Mucosa of descending colon (tissue), 3 donors: ENCODE measurements around the gene GCLC. TPM values are rescaled to one million over a fixed set of nuclear protein-coding genes. Genes with fewer than 3 reads are reported as not detected.

Source experiments
- ATAC-seq: fragments of 200-7000 bp; cut with Tn5 transposase; one replicate; pipeline ENCODE4 v1.9.1; 2020; ENCODE audit warnings: mild to moderate bottlenecking, moderate library complexity
- DNase-seq, 3 donors: peaks; one replicate each; pipeline ENCODE4 v3.0.0-alpha.2; 2020
- H3K36me3 ChIP-seq: fragments of 200-600 bp; one replicate; pipeline ENCODE4 v1.8.0; 2021; ENCODE audit warnings: low read depth, mild to moderate bottlenecking
- H3K4me1 ChIP-seq: fragments of 200-600 bp; one replicate; pipeline ENCODE4 v1.8.0; 2021; ENCODE audit warnings: low read depth, mild to moderate bottlenecking
- H3K4me3 ChIP-seq: fragments of 200-600 bp; one replicate; pipeline ENCODE4 v1.8.0; 2021; ENCODE audit warnings: mild to moderate bottlenecking
- H3K9me3 ChIP-seq: fragments of 200-600 bp; one replicate; pipeline ENCODE4 v1.8.0; 2021; ENCODE audit warnings: mild to moderate bottlenecking
- intact Hi-C, 2 donors: fragments of 100-400 bp; cut with DNase I in 1 of 2; cut with micrococcal nuclease in 1 of 2; formaldehyde crosslinking; loops; one replicate each; pipeline versions ENCODE4 v1.11.0 to v1.11.1; 2022; cut with DNase I, micrococcal nuclease
- total RNA-seq, 3 donors: library from RNA; stranded (reverse); fragmentation: NEBNext Ultra II Directional in 2 of 3; extraction: Animal tissue kit (Norgen Biotek cat#: 25700) in 2 of 3; gene quantifications; one replicate each; pipeline versions ENCODE4 v1.2.1 to v1.2.4, GENCODE V29; 2021 to 2023
- TF ChIP-seq, protein P1 (sequence below): fragments of 200-600 bp; IDR thresholded peaks from one replicate; pipeline ENCODE4 v1.8.0; 2022; ENCODE audit warnings: antibody characterized with exemption, mild to moderate bottlenecking
- donor health status: DM: no; HTN: no; CAD: no; lungs with moderate emphysema.
- donor health status: DM: no; HTN: no; CAD: no.
- donor health status: DM: no; HTN: yes; CAD: no.

The GCLC gene
- total RNA-seq, 3 donors from 2014 or later: 33.1 to 67.3 (median 40.5) TPM

GRCh38 chr6:53541900-53542299, 3.0 kb downstream of the GCLC start:
- intact Hi-C loops: loop anchor here in 1 of 2 donors (5.0 kb wide), 1 partner anchor 110 kb away; no protein-coding TSS in a partner anchor
- Histone ChIP-seq H3K36me3 (no peaks in the 10 kb centered on the region), H3K4me1 (peaks cover 12% of the 10 kb centered on the region), H3K9me3 (no peaks in the 10 kb centered on the region), H3K4me3 (no peak overlapping the region)
- DNase-seq (no peak), ATAC-seq (no peak)
- TF ChIP-seq, protein P1, sequence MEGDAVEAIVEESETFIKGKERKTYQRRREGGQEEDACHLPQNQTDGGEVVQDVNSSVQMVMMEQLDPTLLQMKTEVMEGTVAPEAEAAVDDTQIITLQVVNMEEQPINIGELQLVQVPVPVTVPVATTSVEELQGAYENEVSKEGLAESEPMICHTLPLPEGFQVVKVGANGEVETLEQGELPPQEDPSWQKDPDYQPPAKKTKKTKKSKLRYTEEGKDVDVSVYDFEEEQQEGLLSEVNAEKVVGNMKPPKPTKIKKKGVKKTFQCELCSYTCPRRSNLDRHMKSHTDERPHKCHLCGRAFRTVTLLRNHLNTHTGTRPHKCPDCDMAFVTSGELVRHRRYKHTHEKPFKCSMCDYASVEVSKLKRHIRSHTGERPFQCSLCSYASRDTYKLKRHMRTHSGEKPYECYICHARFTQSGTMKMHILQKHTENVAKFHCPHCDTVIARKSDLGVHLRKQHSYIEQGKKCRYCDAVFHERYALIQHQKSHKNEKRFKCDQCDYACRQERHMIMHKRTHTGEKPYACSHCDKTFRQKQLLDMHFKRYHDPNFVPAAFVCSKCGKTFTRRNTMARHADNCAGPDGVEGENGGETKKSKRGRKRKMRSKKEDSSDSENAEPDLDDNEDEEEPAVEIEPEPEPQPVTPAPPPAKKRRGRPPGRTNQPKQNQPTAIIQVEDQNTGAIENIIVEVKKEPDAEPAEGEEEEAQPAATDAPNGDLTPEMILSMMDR: no peak

DNA sequence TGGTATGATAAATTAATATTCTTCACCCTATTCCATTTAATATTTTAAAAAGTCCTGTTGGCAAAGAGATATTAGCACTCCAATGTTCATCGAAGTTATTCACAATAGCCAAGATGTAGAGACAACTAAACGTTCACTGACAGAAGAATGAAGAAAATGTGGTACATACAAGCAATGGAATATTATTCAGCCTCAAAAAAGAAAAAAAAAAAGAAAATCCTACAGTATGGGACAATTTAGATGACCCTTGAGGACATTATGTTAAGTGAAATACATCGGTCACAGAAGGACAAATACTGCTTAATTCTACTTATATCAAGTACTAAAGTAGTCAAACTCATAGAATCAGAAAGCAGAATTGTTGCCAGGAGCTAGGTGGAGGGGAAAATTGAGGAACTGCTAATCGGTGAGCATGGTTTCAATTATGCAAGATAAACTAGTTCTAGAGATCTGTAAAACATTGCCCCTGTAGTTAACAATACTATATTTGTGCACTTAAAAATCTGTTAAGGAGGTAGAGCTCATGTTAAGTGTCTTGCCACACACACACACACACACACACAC, 4.7 kb downstream of the GCLC start:
- no peak overlapping the region for H3K4me3 ChIP-seq
- ATAC-seq: no peak
- H3K4me1 ChIP-seq: peaks cover 10% of the 10 kb centered on the region
- intact Hi-C loops: loop anchor here in 1 of 2 donors (5.0 kb wide), 1 partner anchor 112 kb away; no protein-coding TSS in a partner anchor
- no peak for DNase-seq
- no peaks in the 10 kb centered on the region for H3K36me3 ChIP-seq
- H3K9me3 ChIP-seq: no peaks in the 10 kb centered on the region
- TF ChIP-seq, protein P1: no peak

DNA sequence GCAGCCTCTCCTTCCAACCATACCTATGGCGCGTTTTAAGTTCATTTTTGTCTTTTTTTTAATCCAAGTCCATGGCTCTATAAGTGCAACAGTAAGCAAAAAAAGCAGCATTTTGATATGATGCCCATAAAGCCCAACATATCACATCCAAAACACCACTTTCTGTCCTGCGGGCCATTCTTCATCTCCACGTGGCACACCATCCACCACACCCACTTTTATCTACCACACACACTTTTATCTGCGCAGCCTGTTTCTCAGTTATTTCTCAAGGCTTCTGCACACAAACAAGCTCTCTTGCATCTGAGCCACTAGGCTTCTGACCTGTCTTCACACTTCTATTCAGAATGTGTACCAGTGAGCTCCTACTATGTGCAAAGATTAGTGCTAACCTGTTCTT, 5.3 kb downstream of the GCLC start:
- H3K4me1 ChIP-seq: peaks cover 10% of the 10 kb centered on the region

DNA sequence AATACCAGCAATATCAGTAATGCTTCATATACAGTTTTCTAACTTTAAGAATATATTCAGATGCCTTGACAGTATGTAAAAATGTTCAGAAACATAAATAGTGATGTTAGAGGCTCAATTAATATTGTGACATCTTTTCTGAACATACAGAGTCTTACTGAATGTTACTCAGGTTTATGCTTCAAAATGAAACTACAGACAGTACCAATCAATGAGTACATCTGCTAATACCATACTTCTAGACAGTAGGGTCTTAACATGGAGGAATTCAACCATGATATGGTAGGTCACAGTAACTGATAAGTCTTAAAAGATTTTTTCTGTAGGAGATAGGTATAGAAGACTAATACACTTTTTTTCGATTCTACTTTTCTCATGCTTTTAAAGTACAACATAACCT, 8.3 kb downstream of the GCLC start:
- no peaks in the 10 kb centered on the region for H3K36me3 ChIP-seq
- no peaks in the 10 kb centered on the region for H3K9me3 ChIP-seq
- TF ChIP-seq, protein P1: no peak
- intact Hi-C loops: no loop called here
- no peaks in the 10 kb centered on the region for H3K4me1 ChIP-seq
- H3K4me3 ChIP-seq: no peak overlapping the region
- no peak for ATAC-seq
- no peak for DNase-seq

More for the DNA sequence above, 5.3 kb downstream of the GCLC start:
- no peak for DNase-seq
- TF ChIP-seq, protein P1: no peak
- Histone ChIP-seq H3K36me3 (no peaks in the 10 kb centered on the region), H3K9me3 (no peaks in the 10 kb centered on the region), H3K4me3 (no peak overlapping the region)
- intact Hi-C loops: no loop called here
- ATAC-seq: no peak

GRCh38 chr6:53532942-53533341, 12.0 kb downstream of the GCLC start:
- Histone ChIP-seq H3K36me3 (no peaks in the 10 kb centered on the region), H3K9me3 (no peaks in the 10 kb centered on the region), H3K4me1 (no peaks in the 10 kb centered on the region), H3K4me3 (no peak overlapping the region)
- TF ChIP-seq, protein P1: no peak
- intact Hi-C loops: no loop called here
- DNase-seq: no peak
- no peak for ATAC-seq
